Right atrium auricular region (tissue), 2 donors: Measurements from ENCODE around the gene SCP2. TPM values are rescaled to one million over a fixed set of nuclear protein-coding genes. Genes with fewer than 3 reads are reported as not detected.

Experiments
- DNase-seq: peaks from one replicate; pipeline ENCODE4 v3.0.0-alpha.2; 2019; ENCODE audit warnings: low spot score
- H3K27ac ChIP-seq, 2 donors: fragments of 200-600 bp; sonication (generic); 1 replicate in 1 of 2; 2 replicates in 1 of 2; pipeline ENCODE4 v1.5.1; 2016 to 2019
- H3K27me3 ChIP-seq, 2 donors: fragments of 200-600 bp; sonication (generic); one replicate each; pipeline versions ENCODE4 v1.5.1 to v1.6.0; 2017 to 2019
- H3K36me3 ChIP-seq: fragments of 200-600 bp; sonication (generic); one replicate; pipeline ENCODE4 v1.5.1; 2016
- H3K4me1 ChIP-seq, 2 donors: fragments of 200-600 bp; sonication (generic); one replicate each; pipeline versions ENCODE4 v1.5.1 to v1.6.0; 2017 to 2019
- H3K4me3 ChIP-seq, 2 donors: fragments of 200-600 bp; sonication (generic); 1 replicate in 1 of 2; 2 replicates in 1 of 2; pipeline ENCODE4 v1.5.1; 2017 to 2019; ENCODE audit warnings: mild to moderate bottlenecking in 1 of 2, moderate library complexity in 1 of 2
- H3K9me3 ChIP-seq, 2 donors: fragments of 200-600 bp; sonication (generic); one replicate each; pipeline ENCODE4 v1.5.1; 2019
- CTCF ChIP-seq, 2 donors: fragments of 200-600 bp; sonication (generic); IDR thresholded peaks; one replicate each; pipeline ENCODE4 v1.5.1; 2019; ENCODE audit warnings: antibody characterized with exemption in 2 of 2
- total RNA-seq, 2 donors: library from RNA; depleted of rRNA; stranded (reverse); fragments of >200 nt; gene quantifications; one replicate each; pipeline ENCODE4 v1.1.0, GENCODE V29; 2016

SCP2 gene
- total RNA-seq, 2 donors from 2014 or later = 67.1 to 163 TPM

- H3K27ac ChIP-seq = no peak overlapping the region
- no peak for TF ChIP-seq CTCF (IDR thresholded peaks at IDR 0.05)
- H3K4me3 ChIP-seq = no peak overlapping the region
- DNase-seq = no peak
- H3K9me3 ChIP-seq = no peaks in the 10 kb centered on the region
- no peaks in the 10 kb centered on the region for H3K27me3 ChIP-seq
- peaks cover 0 to 24% of the 10 kb centered on the region in 2 donors for H3K4me1 ChIP-seq
- H3K36me3 ChIP-seq = no peaks in the 10 kb centered on the region
Observed at GRCh38 chr1:53022179-53022578, 95.1 kb downstream of the SCP2 start.

- H3K27ac ChIP-seq = no peak overlapping the region
- H3K4me3 ChIP-seq = no peak overlapping the region
- no peaks in the 10 kb centered on the region for H3K27me3 ChIP-seq
- no peak for TF ChIP-seq CTCF (IDR thresholded peaks at IDR 0.05)
- H3K9me3 ChIP-seq = no peaks in the 10 kb centered on the region
- peaks cover 0 to 24% of the 10 kb centered on the region in 2 donors for H3K4me1 ChIP-seq
- no peak for DNase-seq
- H3K36me3 ChIP-seq = no peaks in the 10 kb centered on the region
Observed at GRCh38 chr1:53023546-53023945, 96.5 kb downstream of the SCP2 start.

- Histone ChIP-seq H3K4me1 (peaks cover 0 to 24% of the 10 kb centered on the region in 2 donors), H3K36me3 (no peaks in the 10 kb centered on the region), H3K4me3 (no peak overlapping the region), H3K27me3 (no peaks in the 10 kb centered on the region), H3K9me3 (no peaks in the 10 kb centered on the region), H3K27ac (peak overlapping the region in 1 of 2 donors; percentile 81)
- no peak for TF ChIP-seq CTCF (IDR thresholded peaks at IDR 0.05)
- DNase-seq = no peak
Observed at GRCh38 chr1:53024117-53024516, 97.0 kb downstream of the SCP2 start.

GRCh38 chr1:53025034-53025768, 98.1 kb downstream of the SCP2 start:
- H3K4me1 ChIP-seq = peaks cover 0 to 24% of the 10 kb centered on the region in 2 donors
- H3K36me3 ChIP-seq = no peaks in the 10 kb centered on the region
- TF ChIP-seq CTCF (IDR thresholded peaks at IDR 0.05) = no peak
- no peaks in the 10 kb centered on the region for H3K9me3 ChIP-seq
- no peaks in the 10 kb centered on the region for H3K27me3 ChIP-seq
- H3K4me3 ChIP-seq = no peak overlapping the region
- peak overlapping the region; percentile 81 to 83 for H3K27ac ChIP-seq
- peak; percentile 82 for DNase-seq

- Histone ChIP-seq H3K9me3 (no peaks in the 10 kb centered on the region), H3K4me1 (peaks cover 0 to 24% of the 10 kb centered on the region in 2 donors), H3K4me3 (no peak overlapping the region), H3K36me3 (no peaks in the 10 kb centered on the region), H3K27ac (peak overlapping the region; percentile 81 to 83), H3K27me3 (no peaks in the 10 kb centered on the region)
- no peak for DNase-seq
- TF ChIP-seq CTCF (IDR thresholded peaks at IDR 0.05) = no peak
Observed at GRCh38 chr1:53025769-53026112, 98.7 kb downstream of the SCP2 start.

GRCh38 chr1:53026254-53026653, 99.2 kb downstream of the SCP2 start:
- no peak for TF ChIP-seq CTCF (IDR thresholded peaks at IDR 0.05)
- Histone ChIP-seq H3K4me3 (no peak overlapping the region), H3K9me3 (no peaks in the 10 kb centered on the region), H3K36me3 (no peaks in the 10 kb centered on the region), H3K27me3 (no peaks in the 10 kb centered on the region), H3K27ac (peak overlapping the region; percentile 81 to 83), H3K4me1 (peaks cover 0 to 24% of the 10 kb centered on the region in 2 donors)
- DNase-seq = no peak
